Measurements from ENCODE around the gene TBC1D3I. TPM values are rescaled to one million over a fixed set of nuclear protein-coding genes. Genes with fewer than 3 reads are reported as not detected.
"Not testable (repeated sequence)": the region's sequence is repeated elsewhere in the genome, so short reads cannot be mapped to it uniquely, and the experiment has no call there.

The TBC1D3I gene
- 0.13 TPM for polyA plus RNA-seq (2012; ENCODE audit: low read depth, missing spikeins)

DNA sequence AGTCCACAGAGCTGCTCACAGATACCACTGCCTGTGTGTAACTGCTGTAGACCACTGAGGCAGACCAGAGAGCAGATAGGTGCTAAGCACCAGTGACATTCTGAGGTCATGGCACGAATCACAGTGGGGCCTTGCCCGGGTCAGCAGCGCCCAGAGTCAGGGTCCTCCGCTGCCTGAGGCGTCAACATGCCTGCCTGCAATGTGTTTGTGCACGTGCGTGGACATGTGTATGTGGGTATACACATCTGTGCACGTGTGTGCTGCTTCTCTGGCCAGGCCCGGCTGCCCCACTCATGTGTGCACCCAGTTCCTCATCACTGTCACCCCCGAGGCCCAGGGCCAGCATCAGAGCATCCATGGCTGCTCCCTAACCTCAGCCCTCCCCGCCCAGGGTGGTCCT is at the start of gene TBC1D3I:
Gene TBC1D3I (minus strand): TSS at position 101 of the 400 bp plus-strand sequence. CDS start 1,585 bp downstream, outside the sequence.
- FAIRE-seq; DNase-seq (ENCODE audit: insufficient read length, low spot score): not testable (repeated sequence)

DNA sequence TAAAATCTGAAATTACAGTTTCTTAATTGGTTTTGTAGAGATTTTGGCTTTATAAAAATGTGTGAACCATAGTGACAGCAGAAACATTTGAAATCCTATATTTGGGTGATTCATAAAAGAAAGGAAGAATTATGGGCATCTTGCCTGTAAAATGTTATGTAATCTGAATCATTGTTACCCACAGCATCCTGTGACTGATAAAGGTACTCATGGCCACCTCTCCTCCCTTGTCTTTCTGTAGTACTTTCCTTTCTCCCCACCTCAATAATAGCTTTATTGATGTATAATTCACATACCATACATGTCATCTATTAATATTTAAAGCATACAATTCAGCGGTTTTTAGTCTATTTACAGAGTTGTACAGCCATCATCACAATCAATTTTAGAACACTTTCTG is 30.8 kb upstream of the TBC1D3I start:
- not testable (repeated sequence) for FAIRE-seq; DNase-seq (ENCODE audit: insufficient read length, low spot score)

DNA sequence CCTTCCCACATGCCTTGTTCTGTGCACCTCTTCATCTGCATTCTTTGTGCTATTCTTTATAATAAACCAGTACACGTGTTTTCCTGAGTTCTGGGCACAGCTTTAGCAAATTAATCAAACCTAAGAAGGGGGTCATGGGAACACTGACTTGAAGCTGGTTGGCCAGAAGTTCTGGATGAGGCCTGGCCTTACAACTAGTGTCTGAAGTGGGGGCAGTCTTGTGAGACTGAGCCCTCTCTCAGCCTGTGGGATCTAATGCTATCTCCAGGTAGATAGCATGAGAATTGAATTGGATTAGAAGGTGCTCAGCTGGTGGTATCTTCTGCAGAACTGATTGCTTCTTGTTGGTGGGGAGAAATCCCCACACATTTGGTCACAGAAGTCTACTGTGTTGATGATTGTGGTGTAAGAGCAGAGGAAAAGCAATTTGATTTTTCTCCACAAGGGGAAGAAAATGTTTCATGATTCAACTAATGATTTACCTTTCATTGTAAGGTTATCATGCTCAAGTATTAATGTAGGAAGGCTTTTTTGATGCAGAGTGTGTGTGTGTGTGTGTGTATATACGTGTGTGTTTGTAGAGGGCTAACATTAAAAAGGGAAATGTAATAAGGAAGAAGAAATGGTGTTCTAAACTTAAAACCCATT is 25.7 kb upstream of the TBC1D3I start:
- not testable (repeated sequence) for FAIRE-seq; DNase-seq (ENCODE audit: insufficient read length, low spot score)

DNA sequence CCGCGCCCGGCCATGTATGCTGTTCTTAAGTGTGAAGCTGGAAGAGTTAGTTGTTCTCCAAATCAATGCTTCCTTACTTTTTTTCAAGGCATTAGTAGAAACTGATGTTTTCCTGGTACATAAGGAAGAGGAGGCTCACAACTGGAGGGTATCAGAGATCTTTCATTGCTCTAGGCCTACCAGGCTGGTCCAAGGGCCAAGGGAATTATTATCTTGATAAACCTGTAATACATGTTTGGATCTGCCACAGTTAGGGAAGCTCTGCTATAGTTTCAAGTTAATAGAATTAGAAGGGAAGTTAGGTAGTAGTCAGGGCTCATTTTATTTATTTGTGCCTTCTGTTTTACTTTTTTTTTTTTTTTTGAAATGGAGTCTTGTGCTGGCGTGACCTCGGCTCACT is 19.8 kb upstream of the TBC1D3I start:
- FAIRE-seq; DNase-seq (ENCODE audit: insufficient read length, low spot score): not testable (repeated sequence)

DNA sequence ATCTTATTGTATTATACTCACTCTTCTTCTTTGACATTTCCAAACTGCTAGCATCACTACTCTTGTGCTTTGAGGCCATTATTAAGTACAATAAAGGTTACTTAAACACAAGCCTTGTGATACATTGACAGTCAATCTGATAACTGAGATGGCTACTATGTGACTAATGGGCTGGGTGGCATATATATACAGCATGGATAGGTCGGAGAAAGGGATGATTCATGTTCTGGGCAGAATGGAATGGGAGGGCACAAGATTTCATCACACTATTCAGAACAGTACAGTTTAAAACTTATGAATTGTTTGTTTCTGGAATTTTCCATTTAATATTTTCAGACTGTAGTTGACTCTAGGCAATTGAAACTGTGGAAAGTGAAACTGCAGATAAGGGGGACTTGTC is 18.9 kb upstream of the TBC1D3I start:
- not testable (repeated sequence) for DNase-seq (ENCODE audit: insufficient read length, low spot score); FAIRE-seq

DNA sequence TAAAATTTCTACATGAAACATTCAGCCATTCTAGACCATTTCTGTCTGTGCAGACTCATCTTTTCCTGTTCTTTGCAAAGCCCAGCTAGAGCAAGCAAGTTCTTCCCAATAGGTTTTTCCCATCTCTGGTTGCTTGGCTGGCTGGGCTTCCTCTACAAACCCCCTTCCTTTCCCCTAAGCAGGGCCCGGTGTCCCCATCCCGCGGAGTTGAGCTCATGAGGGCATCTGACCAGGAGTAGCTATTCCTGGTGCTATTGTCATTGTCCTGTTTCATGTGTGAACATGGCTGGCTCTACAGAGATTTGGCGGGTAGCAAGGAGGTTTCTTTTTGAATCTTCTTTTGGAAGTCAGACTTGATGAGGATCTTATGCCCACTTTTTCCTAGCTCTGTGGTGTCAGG is 22.3 kb downstream of the TBC1D3I start:
- not testable (repeated sequence) for FAIRE-seq; DNase-seq (ENCODE audit: insufficient read length, low spot score)

DNA sequence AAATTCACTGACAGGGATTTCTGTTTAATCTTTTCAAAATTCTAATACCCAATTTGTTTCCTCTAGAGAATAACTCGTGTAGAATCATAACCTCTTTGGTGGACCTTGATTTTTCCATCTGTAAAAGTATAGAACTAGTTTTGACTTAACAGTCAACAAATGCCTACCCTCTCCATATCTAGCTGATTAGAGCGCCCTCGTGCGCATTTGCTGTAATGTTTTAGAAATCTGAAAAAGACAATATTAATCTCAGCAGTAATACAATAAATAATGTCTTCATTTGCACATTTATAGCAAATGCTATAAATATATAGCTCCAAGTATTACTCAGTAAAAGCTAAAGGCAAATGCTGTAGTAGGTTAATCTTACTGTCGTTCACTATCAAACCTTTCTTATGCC is 34.7 kb downstream of the TBC1D3I start:
- FAIRE-seq; DNase-seq (ENCODE audit: insufficient read length, low spot score): not testable (repeated sequence)

DNA sequence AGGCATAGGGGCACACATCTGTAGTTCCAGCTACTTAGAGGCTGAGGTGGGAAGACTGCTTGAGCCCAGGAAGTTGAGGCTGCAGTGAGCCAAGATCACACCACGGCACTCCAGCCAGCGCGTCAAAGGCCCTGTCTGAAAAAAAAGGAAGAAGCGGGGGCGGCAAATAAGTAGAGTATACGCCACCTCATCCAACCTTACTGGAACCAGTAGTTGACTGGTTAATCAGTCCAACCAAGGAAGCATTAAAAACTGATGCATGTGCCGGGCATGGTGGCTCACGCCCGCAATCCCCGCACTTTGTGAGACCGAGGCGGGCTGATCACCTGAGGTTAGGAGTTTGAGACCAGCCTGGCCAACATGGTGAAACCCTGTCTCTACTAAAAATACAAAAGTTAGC is 41.4 kb downstream of the TBC1D3I start:
- not testable (repeated sequence) for DNase-seq (ENCODE audit: insufficient read length, low spot score); FAIRE-seq

DNA sequence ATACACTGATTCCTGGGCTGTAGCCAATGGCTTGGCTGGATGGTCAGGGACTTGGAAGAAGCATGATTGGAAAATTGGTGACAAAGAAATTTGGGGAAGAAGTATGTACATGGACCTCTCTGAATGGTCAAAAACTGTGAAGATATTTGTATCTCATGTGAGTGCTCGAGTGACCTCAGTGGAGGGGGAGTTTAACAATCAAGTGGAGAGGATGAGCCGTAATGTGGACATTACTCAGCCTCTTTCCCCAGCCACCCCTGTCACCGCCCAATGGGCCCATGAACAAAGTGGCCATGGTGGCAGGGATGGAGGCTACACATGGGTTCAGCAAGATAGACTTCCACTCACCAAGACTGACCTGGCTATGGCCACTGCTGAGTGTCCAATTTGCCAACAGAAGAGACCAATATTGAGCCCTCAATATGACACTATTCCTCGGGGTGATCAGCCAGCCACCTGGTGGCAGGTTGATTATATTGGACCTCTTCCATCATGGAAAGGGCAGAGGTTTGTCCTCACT is 42.7 kb downstream of the TBC1D3I start:
- not testable (repeated sequence) for DNase-seq (ENCODE audit: insufficient read length, low spot score); FAIRE-seq

DNA sequence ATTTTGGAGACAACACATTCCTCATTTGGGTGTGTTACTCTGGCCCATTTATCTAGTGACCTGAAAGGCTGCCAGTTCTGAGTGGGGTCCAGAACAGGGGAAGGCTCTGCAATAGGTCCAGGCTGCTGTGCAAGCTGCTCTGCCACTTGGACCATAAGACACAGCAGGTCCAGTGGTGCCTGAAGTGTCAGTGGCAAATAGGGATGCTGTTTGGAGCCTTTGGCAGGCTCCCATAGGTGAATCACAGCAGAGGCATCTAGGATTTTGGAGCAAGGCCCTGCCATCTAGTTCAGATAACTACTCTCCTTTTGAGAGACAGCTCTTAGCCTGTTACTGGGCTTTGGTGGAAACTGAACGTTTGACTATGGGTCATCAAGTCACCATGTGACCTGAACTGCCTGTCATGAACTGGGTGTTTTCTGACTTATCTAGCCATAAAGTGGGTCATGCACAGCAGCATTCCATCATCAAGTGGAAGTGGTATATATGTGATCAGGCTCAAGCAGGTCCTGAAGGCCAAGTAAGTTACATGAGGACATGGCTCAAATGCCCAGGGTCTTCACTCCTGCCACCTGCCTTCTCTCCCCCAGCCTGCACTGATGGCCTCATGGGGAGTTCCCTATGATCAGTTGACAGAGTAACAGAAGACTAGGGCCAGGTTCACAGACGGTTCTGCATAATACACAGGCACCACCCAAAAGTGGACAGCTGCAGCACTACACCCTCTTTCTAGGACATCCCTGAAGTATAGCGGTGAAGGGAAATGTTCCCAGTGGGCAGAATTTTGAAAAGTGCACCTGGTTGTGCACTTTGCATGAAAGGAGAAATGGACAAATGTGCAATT is 43.4 kb downstream of the TBC1D3I start:
- DNase-seq (ENCODE audit: insufficient read length, low spot score); FAIRE-seq: not testable (repeated sequence)

DNA sequence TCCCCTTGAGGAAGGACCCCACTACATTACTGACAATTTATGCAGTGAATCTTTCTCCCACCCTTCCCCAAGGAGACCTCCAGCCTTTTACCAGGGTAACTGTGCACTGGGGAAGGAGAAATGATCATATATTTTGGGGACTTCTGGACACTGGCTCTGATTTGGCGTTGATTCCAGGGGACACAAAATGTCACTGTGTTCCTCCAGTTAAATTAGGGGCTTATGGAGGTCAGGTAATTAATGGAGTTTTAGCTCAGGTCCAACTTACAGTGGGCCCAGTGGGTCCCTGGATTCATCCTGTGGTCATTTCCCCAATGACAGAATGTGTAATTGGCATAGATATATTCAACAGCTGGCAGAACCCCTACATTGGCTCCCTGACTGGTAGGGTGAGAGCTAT is 44.8 kb downstream of the TBC1D3I start:
- not testable (repeated sequence) for DNase-seq (ENCODE audit: insufficient read length, low spot score); FAIRE-seq

DNA sequence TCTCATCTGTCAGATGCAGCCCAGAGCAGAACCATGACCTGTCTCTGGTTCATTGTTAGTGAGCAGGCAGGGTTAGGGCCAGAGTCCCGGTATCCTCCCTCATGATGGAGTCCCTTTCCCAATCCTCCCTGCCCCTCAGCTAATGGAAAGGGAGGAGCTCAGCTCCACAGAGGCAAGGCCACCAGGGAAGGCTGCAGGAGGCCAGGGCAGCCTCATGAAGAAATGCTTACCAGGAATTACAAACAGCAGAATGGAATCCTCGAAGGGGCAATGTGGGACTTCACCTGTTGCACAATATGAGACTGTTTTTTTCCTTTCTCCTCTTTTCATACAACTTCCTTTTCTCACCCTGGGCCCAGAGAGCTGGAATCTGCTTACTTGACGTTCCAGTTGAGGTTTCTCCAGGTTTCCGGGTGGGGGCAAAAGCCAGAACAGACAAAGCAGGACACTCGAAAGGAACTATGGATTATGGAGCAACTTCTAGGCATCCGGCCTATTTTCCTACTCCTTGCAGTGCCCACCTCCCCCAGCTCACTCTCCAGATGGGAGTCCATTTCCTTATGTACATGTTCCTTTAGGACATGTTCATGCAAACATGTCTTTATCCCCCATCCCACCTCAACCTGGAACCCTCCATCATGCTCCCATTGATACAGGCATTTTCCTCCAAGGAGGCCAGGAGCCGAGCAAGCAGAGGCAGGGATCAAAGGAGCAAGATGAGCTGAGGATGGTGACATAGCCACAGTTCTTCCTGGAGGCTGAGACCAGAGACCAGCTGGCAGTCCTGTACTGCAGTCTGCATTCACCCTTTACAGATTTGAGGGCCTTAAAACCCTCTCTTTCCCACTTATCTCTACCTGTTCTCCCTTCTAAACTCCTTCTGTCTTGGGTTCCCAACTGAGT is 48.7 kb downstream of the TBC1D3I start:
- FAIRE-seq = not testable (repeated sequence)

DNA sequence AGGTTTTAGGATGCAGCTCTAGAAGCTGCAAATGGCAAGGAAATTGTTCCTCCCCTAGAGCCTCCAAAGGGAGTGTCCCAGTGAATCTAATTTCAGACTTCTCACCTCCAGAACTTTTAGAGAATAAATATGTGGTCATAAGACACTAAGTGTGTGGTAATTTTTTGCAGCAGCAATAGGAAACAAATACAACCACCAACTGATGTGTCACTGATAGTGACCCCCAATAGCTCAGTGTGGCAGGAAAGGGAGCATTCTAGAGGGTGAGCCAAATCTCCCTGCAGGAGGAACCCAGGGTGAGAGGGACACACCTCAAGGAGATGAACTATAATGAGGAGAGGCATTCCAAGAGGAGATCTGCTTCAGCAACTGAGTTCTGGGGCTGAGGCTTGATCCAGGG is 49.5 kb downstream of the TBC1D3I start:
- FAIRE-seq = no peak
- TF ChIP-seq SPI1 (IDR thresholded peaks at IDR 0.05; ENCODE audit: low read depth, low read length) (no peak), POU2F2 (IDR thresholded peaks at IDR 0.05; ENCODE audit: low read depth, low read length) (no peak), POLR2A (IDR thresholded peaks at IDR 0.05; ENCODE audit: low read depth, low read length) (no peak), POLR2AphosphoS5 (IDR thresholded peaks at IDR 0.05; ENCODE audit: low read depth, low read length) (no peak), TAF1 (IDR thresholded peaks at IDR 0.05; ENCODE audit: low read depth, low read length) (no peak), PAX5 (IDR thresholded peaks at IDR 0.05; ENCODE audit: insufficient read depth, low read length, severe bottlenecking) (no peak)
- no peak for DNase-seq (ENCODE audit: insufficient read length, low spot score)

More for the DNA sequence above, 48.7 kb downstream of the TBC1D3I start:
- not testable (repeated sequence) for DNase-seq (ENCODE audit: insufficient read length, low spot score)
